ENCODE results near the gene MYH11.

MYH11 gene

GRCh38 chr16:15836965-15837611 lies 19.7 kb downstream of the MYH11 start:
- CTCF ChIA-PET = no interaction called here
- POLR2A ChIA-PET (ENCODE audit: low non-redundant PET) = no interaction called here
- no peak for TF ChIP-seq CTCF (conservative IDR thresholded peaks at IDR 0.05; ENCODE audit: low read depth)
- H3K27ac ChIP-seq = no peak overlapping the region
- no peak for DNase-seq (ENCODE audit: low spot score)

- ChIA-PET CTCF (no interaction called here), POLR2A (ENCODE audit: low non-redundant PET) (no interaction called here)
- DNase-seq (ENCODE audit: low spot score) = no peak
- no peak for TF ChIP-seq CTCF (conservative IDR thresholded peaks at IDR 0.05; ENCODE audit: low read depth)
- H3K27ac ChIP-seq = no peak overlapping the region
Observed at GRCh38 chr16:15836074-15836473, 20.8 kb downstream of the MYH11 start.

- CTCF ChIA-PET = no interaction called here
- POLR2A ChIA-PET (ENCODE audit: low non-redundant PET) = no interaction called here
- TF ChIP-seq CTCF (conservative IDR thresholded peaks at IDR 0.05; ENCODE audit: low read depth) = no peak
- no peak overlapping the region for H3K27ac ChIP-seq
- no peak for DNase-seq (ENCODE audit: low spot score)
Observed at GRCh38 chr16:15835136-15835878, 21.5 kb downstream of the MYH11 start.

- POLR2A ChIA-PET (ENCODE audit: low non-redundant PET) = no interaction called here
- CTCF ChIA-PET = no interaction called here
- no peak for DNase-seq (ENCODE audit: low spot score)
Observed at GRCh38 chr16:15834502-15834901, 22.3 kb downstream of the MYH11 start.

GRCh38 chr16:15833541-15833940 lies 23.3 kb downstream of the MYH11 start:
- no peak for TF ChIP-seq CTCF (conservative IDR thresholded peaks at IDR 0.05; ENCODE audit: low read depth)
- DNase-seq (ENCODE audit: low spot score) = no peak
- no peak overlapping the region for H3K27ac ChIP-seq
- CTCF ChIA-PET = interaction anchor here (1.4 kb wide), 1 partner anchor 10 kb away, joined by 4 read pairs; no protein-coding TSS in a partner anchor
- POLR2A ChIA-PET (ENCODE audit: low non-redundant PET) = no interaction called here

More at GRCh38 chr16:15834502-15834901, 22.3 kb downstream of the MYH11 start:
- no peak overlapping the region for H3K27ac ChIP-seq
- TF ChIP-seq CTCF (conservative IDR thresholded peaks at IDR 0.05; ENCODE audit: low read depth) = no peak

- CTCF ChIA-PET = interaction anchor here (0.6 kb wide), 1 partner anchor 12 kb away, joined by 4 read pairs; no protein-coding TSS in a partner anchor
Observed at GRCh38 chr16:15832241-15832640, 24.6 kb downstream of the MYH11 start.

More at GRCh38 chr16:15832241-15832640, 24.6 kb downstream of the MYH11 start:
- no peak overlapping the region for H3K27ac ChIP-seq
- POLR2A ChIA-PET (ENCODE audit: low non-redundant PET) = no interaction called here
- no peak for TF ChIP-seq CTCF (conservative IDR thresholded peaks at IDR 0.05; ENCODE audit: low read depth)
- no peak for DNase-seq (ENCODE audit: low spot score)

Measured in RWPE1 (cell line).